Activated CD8-positive, alpha-beta memory T cell treated with anti-CD3 and anti-CD28 coated beads for 24 hours (primary cell): ENCODE data around the gene GMNN.
"Not testable (repeated sequence)": the region's sequence is repeated elsewhere in the genome, so short reads cannot be mapped to it uniquely, and the experiment has no call there.

Experiments used
- DNase-seq: peaks from one replicate; pipeline ENCODE4 v3.0.0-alpha.2; 2020

Gene GMNN

DNA sequence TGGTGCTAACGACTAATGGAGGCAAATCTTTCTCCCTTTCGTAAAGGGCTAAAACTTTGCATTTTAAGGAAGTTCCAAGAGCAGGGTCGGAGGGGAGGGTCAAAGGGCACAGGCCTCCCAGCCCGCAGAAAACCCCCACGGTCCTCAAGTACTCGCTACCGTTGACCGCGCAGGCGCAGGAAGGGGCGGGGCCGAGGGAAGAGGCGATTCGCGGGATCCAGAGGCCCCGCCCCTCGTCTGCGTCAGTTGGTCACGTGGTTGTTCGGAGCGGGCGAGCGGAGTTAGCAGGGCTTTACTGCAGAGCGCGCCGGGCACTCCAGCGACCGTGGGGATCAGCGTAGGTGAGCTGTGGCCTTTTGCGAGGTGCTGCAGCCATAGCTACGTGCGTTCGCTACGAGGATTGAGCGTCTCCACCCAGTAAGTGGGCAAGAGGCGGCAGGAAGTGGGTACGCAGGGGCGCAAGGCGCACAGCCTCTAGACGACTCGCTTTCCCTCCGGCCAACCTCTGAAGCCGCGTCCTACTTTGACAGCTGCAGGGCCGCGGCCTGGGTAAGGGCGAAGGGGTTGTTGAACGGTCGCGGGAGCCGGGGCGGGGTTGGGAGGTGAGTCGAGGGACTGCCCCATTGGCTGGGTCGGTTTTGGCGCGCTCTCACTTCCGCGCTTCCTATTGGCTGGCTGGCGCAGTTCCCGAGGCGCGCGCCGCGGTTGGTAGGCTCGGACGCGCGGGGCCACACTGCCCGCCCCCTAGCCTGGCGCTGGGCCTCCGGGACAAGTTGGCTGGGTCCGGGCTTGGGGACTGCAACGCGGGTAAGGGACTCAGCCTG is at the start of gene GMNN:
Gene GMNN (plus strand): TSS at position 242 of the 824 bp plus-strand sequence. CDS start 2,310 bp downstream, outside the sequence.
- DNase-seq, result peak; percentile 99

- DNase-seq, result not testable (repeated sequence)
Observed at GRCh38 chr6:24730653-24731052, 44.1 kb upstream of the GMNN start.

DNA sequence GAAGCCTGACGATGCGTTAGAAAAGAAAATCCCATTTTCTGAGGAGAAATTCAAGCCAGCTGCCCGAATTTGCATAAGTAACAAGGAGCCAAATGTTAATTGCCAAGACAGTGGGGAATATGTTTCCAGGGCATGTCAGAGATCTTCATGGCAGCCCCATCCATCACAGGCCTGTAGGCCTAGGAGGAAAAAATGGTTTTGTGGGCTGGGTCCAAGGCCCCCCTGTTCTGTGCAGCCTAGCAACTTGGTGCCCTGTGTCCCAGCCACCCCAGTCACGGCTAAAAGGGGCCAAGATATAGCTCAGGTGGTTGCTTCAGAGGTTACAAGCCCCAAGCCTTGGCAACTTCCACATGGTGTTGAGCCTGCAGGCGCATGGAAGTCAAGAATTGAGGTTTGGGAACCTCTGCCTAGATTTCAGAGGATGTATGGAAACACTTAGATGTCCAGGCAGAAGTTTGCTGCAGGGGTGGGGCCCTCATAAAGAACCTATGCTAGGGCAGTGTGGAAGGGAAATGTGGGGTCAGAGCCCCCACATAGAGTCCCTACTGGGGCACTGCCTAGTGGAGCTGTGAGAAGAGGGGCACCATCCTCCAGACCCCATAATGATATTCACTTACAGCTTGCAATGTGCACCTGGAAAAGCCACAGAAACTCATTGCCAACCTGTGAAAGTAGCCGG is 43.1 kb upstream of the GMNN start:
- DNase-seq, result not testable (repeated sequence)

DNA sequence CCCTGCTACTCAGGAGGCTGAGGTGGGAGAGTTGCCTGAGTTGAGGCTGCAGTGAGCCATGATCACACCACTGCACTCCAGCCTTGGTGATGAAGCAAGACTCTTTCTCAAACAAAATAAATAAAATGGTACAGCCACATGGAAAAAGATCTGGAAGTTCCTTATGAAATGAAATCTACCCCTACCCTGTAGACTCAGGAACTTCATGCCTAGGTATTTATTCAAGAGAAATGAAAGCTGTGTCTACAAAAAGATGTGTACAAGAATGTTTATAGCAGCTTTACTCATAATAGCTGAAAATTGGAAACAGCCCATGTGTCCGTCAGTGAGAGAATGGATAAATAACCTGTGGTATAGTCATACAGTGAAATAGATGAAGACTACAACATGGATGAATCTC is 40.6 kb upstream of the GMNN start:
- no peak for DNase-seq

DNA sequence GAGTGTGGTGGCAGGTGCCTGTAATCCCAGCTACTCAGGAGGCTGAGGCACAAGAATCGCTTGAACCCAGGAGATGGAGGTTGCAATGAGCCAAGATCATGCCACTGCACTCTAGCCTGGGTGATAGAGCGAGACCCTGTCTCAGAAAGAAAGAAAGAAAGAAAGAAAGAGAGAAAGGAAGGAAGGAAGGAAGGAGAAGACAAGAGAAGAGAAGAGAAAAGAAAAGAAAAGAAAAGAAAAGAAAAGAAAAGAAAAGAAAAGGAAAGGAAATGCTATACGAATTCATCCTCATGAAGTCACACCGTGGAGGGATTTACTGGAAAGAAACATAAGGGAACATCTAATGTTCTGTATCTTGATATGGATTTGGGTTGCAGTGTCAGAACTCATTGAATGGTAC is 40.0 kb upstream of the GMNN start:
- not testable (repeated sequence) for DNase-seq

- no peak for DNase-seq
Observed at GRCh38 chr6:24738741-24739140, 36.0 kb upstream of the GMNN start.

DNA sequence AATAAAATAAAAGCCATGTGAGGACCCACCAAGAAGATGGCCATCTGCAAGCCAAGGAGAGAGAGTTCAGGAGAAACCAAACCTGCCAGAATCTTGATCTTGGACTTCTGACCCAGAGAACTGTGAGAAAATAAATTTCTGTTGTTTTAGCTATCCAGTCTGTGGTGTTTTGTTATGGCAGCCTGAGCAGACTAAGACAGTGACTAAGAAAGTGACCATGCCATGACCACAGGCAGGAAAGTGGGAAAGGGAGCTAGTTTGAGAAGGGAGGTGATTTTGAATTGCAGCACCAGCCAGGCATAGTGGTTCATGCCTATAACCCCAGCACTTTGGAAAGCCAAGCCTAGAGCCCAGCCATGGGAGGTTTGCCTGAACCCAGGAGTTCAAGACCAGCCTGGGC is 33.9 kb upstream of the GMNN start:
- no peak for DNase-seq

GRCh38 chr6:24742216-24742738 is 32.5 kb upstream of the GMNN start:
- DNase-seq, result no peak

GRCh38 chr6:24743265-24743943 is 31.3 kb upstream of the GMNN start:
- DNase-seq, result no peak

GRCh38 chr6:24743944-24744335 is 30.8 kb upstream of the GMNN start:
- DNase-seq, result no peak

GRCh38 chr6:24744911-24745310 is 29.8 kb upstream of the GMNN start:
- DNase-seq, result no peak

GRCh38 chr6:24749297-24749696 is 25.4 kb upstream of the GMNN start:
- DNase-seq, result no peak

DNA sequence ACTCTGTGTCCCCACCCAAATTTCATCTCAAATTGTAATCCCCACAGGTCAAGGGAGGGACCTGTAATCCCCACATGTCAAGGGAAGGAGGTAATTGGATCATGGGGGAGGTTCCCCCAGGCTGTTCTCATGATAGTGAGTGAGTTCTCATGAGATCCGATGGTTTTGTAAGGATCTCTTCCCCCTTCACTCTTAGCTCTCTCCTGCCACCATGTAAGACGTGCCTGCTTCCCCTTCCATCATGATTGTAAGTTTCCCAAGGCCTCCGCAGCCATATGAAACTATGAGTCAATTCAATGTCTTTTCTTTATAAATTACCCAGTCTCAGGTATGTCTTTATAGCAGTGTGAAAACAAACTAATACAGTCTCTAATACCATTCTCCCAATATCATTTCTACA is 23.9 kb upstream of the GMNN start:
- not testable (repeated sequence) for DNase-seq

- no peak for DNase-seq
Observed at GRCh38 chr6:24752503-24752902, 22.2 kb upstream of the GMNN start.

DNA sequence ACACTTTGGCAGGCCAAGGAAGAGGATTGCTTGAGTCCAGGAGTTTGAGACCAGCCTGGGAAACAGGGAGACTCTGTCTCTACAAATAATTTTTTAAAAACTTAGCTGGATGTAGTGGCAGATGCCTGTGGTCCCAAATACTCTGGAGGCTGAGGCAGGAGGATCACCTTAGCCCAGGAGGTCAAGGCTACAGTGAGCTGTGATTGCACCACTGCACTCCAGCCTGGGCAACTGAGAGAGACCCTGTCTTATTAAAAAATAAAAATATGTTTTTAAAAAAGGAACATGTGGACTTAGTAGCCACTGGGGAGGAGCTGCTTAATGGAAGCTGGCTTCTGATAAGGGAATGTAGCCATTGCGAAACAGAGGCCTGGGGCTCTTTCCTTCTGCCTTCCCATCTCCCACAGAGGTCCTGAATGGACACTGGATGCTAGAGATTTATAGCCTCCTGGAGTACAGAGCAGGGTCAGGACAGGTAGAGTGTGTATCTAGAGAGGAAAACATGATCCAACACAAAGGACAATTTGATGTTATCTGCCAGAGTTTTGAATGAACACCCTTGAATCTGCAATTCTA is 21.7 kb upstream of the GMNN start:
- DNase-seq, result no peak

DNA sequence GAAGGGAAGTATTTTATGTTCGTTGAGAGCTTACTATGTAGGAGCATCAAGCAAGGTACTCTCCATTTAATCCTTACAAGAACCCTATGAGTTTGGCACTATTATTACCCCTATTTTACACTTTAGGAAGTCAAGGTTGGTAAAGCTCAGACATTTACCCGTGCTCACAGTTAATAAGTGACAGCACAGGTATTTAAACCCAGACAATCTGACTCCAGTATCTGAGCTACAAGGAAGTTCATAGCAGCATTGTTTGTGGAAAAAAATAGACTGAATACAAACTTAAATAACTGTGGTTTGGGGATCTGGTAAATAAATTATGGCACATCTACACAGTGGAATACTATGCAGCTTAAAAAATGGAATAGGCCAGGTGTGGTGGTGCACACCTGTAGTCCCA is 21.2 kb upstream of the GMNN start:
- DNase-seq, result no peak

- DNase-seq, result not testable (repeated sequence)
Observed at GRCh38 chr6:24754378-24754777, 20.4 kb upstream of the GMNN start.

DNA sequence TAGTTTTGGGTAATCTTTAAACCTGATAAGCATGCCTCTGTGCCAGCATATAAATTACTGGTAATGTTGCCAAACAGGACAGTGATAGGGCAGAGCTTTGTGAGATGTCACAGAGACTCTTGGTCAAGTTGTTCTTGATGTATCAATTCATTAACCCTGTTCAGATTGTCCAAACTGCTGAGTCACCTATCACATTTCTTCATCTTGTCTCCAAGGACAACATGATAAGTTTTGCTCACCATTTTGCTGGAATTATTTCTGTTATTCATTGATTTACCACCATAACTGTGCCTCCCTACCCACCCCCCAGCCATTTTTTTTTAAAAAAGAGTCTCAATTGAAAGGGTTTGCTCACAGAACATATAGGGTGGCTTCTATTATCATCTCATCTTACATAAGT is 19.5 kb upstream of the GMNN start:
- DNase-seq, result no peak

DNA sequence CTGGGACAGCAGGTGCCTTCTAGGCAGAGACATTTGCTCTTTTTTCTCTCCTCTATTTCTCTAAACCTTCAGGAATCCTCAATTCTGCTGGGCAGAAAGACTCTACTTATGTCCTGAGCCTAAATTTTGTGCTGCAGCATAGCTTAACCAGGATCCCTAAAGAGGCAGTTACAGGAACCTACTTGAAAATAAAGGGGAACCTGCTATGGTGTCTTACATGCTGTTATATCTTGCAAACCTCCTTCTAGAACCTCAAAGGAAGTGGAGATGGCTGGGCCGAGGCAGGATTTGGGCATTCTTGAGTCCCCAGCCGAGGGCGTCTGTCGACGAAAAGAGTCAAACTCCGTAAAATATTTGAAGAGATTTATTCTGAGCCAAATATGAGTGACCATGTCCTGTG is 17.1 kb upstream of the GMNN start:
- no peak for DNase-seq

GRCh38 chr6:24759718-24760117 is 15.0 kb upstream of the GMNN start:
- no peak for DNase-seq

DNA sequence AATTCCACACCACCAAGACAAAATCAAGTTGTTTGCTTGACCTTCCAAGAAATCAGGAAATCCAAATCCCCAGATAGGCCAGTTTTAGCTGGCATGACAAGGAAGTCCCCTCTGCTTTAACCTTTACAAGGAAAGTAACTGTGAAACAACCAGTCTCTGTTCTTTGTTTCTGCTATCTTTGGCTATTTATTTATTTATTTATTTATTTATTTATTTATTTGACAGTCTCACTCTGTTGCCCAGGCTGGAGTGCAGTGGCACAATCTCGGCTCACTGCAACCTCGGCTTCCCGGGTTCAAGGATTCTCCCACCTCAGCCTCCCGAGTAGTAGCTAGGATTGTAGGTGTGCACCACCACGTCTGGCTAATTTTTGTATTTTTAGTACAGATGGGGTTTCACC is 14.5 kb upstream of the GMNN start:
- DNase-seq, result no peak

DNA sequence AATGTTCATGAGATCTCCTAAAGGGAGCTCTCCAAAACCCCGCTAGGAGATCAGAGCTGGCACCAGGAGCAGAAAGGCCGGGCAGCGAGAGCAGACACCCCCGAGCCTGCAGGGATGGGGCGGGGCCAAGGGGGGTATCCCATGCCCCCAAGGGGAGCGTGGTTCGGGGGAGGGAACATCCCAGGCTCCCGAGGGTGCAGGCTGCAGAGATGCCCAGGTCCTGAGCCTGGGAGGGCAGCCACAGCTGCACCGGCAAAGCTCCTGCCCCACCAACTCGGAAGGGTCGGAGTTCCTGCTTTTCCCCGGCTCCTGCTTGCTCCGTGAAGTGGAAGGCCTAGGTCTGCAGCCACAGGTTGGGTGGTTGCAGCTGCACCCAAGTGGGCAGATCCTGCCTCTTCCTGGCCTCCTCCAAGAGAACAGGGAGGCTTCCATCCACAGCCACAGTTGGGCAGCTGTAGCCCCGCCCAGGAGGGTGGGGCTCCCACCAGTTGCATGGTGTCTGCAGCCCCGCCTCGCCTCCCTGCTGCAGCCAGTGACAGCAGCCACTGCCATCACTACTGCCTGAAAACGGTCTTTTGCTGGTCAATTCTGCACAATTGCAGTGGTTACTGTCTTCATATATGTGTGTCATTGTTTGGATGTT is 13.4 kb upstream of the GMNN start:
- DNase-seq, result no peak

- DNase-seq, result no peak
Observed at GRCh38 chr6:24761851-24762250, 12.9 kb upstream of the GMNN start.
